CD4-positive, alpha-beta T cell treated with Interleukin-12 subunit alpha and Interleukin-12 subunit beta, for 1 hour (primary cell): Measurements from ENCODE around the gene ATG10.
"Not testable (repeated sequence)": the region's sequence is repeated elsewhere in the genome, so short reads cannot be mapped to it uniquely, and the experiment has no call there.

Experiments
- DNase-seq: peaks from one replicate; pipeline ENCODE4 v3.0.0-alpha.2; 2020

Gene ATG10

DNA sequence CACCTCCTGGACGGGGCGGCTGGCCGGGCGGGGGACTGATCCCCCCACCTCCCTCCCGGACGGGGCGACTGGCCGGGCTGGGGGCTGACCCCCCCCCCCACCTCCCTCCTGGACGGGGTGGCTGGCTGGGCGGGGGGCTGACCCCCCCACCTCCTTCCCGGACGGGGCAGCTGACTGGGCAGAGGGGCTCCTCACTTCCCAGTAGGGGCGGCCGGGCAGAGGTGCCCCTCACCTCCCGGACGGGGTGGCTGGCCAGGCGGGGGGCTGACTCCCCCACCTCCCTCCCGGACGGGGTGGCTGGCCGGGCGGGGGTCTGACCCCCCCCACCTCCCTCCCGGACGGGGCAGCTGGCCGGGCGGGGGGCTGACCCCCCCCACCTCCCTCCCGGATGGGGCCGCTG is 11.3 kb downstream of the ATG10 start:
- DNase-seq = not testable (repeated sequence)

DNA sequence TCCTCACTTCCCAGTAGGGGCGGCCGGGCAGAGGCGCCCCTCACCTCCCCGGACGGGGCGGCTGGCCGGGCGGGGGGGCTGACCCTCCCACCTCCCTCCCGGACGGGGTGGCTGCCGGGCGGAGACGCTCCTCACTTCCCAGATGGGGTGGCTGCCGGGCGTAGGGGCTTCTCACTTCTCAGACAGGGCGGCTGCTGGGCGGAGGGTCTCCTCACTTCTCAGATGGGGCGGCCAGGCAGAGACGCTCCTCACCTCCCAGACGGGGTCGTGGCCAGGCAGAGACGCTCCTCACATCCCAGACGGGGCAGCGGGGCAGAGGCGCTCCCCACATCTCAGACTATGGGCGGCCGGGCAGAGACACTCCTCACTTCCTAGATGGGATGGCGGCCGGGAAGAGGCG is 11.7 kb downstream of the ATG10 start:
- not testable (repeated sequence) for DNase-seq

DNA sequence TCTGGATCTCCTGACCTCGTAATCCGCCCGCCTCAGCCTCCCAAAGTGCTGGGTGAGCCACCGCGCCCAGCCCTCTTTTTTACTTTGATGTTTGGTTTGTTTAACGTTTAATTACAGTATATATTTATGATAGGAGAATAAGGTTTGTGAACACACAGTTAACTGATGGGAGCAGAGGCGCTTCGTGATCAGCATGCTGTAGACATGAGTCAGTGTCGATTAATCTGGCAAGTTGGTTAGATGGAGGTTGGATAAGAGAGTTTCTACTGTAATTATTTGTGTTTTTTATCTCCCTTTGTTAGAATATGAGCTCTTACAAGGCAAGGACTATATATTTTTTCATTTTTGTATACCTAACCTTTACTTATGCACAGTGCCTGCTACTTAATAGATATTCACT is 14.3 kb downstream of the ATG10 start:
- DNase-seq = no peak

DNA sequence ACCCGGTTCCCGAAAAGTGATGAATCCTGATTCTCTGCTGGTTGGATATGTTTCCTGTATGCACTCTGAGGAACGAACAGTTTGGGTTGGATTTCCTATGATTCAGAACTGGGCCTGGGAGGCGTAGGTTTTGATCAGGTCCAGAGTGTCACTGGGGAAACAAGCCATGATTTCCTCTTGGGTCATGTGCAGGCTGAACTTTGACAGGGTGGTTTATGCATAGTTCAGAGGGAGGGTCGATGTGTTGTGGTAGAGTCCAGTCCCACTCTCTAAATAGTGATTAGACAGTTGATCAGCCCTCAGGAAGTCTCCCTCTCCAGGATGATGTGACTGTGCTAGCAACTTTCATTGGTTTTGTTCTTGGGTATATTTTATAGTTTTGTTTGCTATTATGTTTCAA is 17.4 kb downstream of the ATG10 start:
- DNase-seq = no peak

DNA sequence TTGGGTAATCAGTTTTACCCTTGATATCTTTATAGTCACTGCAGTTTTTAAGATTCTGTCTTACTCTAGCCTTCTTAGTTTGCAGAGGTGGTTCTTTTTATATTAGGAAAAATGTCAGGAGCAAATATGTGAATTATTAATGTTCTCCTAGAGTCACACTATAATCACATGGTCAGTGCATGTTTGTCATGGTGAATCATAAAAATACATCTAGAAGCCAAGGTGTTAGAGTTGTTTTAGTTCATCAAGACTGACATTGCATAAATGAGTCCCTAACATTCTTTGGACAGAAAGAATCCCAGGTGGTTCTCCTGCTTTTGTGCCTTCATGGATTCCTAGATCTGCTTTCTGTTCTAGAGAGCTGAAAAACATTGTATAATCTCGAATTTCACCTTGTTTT is 22.9 kb downstream of the ATG10 start:
- no peak for DNase-seq

DNA sequence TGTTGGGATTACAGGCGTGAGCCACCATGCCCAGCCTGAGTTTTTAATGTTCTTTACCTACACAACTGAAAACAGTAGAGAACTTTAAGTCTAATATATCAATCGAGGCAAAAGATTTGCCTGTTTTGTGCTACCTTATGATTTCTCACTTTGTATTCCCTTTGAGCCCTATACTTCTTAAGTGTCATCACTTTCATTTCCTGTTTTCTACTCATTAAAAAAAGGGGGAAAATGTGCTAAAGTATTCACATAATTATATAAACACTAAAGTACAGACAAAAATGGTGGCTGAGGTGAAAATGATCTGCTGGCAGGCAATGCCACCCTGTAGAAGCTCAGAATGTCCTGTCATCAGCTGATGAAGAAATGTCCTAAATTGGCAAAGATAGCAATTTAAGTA is 23.6 kb downstream of the ATG10 start:
- DNase-seq = no peak

DNA sequence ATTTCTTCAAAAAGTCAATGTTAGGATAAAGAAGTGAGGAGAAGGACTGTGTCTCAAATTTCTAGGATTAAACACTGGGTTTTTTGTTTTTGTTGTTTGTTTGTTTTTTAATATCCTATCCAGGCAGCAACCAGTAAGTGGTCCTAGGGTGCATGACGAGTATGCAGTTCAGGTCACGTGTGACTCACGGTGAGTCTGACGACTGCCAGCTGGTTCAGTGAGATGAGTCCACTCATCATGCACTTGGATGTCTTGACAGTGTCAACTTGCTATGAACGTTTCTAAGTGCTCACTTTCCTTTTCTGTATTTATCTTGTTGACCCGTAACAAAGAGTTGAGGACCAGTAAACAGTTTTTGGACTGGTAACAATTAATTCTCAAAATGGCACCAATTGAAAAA is 32.7 kb downstream of the ATG10 start:
- DNase-seq = no peak

DNA sequence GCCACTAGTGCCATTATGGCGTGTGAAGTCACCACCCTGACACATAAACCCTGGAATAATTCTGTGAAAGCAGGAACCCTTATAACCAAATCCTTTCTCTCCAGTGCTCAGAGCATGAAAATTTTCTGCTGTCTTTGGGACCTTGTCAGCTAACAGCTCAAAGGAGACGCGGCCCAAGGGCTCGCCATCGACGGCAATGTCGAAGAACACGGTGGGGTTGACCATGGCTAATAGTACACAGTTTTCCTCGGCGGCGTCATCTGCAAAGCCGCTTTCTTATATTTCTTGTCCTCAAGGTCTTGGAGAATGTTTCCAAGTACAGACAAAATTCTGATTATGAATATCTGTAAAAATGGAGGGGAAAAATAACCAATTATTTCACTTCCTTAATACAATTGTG is 38.0 kb downstream of the ATG10 start:
- DNase-seq = not testable (repeated sequence)

DNA sequence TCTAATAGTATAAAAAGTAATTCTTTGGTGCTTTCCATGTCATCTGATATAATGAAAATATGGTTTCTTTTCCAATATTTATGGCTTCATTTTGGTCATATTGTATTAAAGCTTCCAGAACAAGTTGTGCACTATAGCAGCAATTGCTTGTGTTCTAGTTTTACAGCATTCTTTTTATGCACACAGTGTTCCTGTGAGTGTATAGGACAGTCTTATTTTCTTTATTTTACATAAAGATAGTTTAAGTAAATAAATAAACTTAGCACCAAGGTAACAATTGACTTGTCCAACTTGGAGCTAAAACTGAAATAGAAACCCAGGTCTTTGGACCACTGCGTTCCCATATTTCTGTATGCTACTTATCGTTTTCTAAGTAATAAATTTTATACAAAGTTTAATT is 38.9 kb downstream of the ATG10 start:
- no peak for DNase-seq

DNA sequence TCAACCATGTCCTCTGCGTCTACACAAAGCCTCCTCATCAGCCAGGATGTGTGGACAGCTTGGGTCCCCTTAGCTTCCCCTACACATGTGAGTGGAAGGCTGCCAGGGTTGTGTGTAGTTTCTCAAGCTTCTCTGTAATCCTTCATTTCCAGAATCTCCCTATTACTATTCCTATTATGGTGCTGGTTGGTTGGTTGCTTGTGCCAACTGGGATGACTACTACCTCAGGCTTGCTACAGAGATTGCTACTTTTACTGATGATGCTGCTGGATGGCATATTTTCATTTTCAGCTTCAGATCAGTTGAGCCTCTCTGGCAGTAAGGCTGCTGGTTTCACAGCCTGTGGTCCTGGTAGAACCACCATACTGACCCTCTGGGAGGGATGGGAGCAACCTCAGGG is 39.9 kb downstream of the ATG10 start:
- no peak for DNase-seq

DNA sequence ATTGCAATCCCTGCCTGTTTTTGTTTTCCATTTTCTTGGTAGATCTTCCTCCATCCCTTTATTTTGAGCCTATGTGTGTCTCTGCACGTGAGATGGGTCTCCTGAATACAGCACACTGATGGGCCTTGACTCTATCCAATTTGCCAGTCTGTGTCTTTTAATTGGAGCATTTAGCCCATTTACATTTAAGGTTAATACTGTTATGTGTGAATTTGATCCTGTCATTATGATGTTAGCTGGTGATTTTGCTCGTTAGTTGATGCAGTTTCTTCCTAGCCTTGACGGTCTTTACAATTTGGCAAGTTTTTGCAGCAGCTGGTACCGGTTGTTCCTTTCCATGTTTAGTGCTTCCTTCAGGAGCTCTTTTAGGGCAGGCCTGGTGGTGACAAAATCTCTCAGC is 42.8 kb downstream of the ATG10 start:
- DNase-seq = not testable (repeated sequence)

DNA sequence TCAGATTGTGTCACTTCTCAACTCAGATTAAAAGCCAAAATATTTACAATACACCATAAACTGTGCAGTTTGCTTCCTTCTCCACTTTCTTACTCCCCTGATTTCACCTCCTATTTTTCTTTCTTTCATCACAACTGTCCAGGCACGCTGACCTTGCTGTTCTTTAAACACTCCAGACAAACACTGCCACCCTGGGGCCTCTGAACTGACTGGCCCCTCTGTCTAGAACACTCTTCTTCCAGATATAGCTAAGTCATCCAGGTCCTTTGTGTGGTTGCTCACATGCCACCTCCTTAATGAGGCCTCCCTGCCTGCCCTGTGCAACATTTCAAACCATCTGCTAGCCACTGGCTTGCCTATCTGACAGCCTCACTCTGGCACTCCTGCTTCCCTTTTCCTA is 46.6 kb downstream of the ATG10 start:
- no peak for DNase-seq

DNA sequence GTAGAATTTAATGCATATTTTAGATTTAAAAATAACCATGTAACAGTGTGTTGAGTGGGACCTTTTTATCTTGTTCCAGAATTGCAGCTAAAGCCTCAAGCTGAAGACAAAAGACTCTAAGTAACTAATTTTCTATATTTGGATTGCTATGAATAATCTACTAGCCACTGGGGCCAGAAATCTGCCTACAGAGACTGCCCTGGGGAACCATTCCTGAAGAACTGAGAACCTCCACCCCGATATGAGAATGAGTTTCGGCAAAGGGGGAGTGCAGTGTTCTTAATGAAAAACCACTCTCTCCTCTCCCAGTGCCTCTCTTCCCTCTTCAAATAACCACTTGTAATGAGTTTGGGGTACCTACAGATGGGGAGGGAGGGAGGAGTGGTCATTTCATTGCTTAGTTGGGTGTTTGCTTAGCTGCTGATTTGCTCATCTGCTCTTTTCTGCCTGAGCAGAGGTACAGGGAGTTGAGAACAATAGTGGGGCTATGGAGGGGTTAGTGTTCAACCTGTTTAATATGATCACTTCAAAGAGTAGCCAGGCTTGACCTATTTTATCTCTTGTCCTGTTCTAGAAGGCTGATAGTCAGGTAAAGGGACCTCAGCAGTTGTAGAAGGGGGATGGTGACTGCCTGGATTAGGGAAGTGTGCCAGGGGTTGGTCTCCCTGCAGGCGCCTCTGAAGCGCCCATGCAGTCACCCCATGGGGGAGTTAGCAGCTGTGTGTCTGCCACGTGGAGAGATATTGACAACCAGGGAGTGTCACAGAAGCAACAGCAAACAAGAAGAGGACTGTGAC is 47.7 kb downstream of the ATG10 start:
- no peak for DNase-seq

DNA sequence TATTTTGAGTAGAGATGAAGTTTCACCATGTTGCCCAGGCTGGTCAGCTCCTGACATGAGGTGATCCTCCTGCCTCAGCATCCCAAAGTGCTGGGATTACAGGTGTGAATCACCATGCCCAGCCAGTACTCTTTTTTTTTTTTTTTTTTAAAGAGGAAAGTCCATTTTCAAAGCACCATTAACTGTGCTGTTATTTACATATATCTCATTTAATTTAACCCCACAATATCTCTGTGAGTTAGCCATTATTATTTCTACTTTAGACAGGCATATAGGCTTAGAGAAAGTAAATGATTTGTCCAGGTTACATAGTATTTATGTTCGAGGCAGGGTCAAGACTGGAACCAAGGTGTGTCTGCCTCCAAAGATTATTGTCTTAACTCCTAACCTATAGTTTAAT is 50.7 kb downstream of the ATG10 start:
- no peak for DNase-seq

DNA sequence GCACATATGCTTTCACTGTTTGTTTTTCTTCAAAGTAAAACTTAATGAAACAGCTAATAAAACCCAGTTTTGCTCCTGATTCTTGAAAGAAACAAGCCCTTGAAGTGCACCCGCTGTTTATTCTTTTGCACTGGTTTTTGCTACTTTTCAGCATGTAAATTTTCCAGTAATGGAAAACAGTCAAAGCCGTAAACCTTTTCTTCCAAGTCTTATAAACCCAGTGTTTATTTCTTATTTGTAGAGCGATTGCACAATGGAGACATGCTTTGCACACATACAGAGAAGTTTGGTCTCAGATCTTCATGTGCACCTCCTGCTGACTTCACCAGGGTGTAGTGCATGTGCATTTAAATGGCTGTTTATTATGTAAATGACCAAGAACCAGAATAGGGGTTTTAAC is 51.8 kb downstream of the ATG10 start:
- no peak for DNase-seq

DNA sequence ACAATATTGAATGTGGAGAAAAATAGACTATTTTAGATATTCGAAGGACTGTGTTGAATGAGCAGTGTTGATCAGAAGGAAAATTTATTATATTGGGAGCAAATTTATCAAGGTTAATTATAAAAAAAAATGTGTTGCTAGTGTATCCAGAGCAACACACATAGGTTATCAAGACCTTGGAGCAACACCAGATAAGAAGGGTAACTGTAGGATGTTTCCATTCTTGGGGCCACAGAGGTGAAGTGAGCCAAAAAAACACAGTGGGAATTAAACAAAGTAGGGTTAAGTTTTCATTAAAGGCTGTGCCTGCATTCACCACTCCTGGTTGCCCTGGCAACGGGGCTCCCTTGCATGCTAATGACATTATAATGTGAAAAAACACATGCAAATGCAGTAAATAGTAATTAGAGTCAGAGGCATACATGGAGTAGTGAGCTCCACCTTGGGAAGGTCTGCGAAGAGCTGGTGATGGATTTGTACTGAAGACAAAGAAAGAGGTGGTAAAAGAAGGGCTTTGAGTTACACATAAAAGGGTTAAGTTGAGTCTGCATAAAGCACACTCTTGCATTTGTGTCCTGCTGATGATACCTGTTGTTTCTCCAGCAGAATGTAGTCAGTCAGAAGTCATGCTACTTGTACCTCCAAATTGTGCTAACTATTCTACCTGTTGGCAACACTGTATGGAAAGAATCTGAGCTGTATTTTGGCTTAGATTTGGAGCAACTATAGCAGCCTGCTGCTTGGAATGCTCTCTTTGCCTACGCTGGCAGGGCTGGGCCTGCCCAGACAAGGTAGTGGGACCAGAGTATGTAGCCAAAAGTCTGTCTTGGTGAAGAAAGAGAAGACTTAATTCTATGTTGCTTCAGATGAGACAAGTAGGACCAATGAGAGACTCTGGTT is 59.6 kb downstream of the ATG10 start:
- DNase-seq = no peak

DNA sequence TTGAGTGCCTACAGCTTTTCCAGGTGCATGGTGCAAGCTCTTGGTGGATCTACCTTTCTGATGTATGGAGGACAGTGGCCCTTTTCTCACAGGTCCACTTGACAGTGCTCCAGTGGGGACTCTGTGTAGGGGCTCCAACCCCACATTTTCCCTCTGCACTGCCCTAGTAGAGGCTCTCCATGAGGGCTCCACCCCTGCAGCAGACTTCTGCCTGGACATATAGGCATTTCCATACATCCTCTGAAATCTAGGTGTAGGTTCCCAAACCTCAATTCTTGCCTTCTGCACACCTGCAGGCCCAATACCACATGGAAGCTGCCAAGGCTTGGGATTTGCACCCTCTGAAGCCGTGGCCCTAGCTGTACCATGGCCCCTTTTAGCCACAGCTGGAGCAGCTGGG is 71.1 kb downstream of the ATG10 start:
- not testable (repeated sequence) for DNase-seq

DNA sequence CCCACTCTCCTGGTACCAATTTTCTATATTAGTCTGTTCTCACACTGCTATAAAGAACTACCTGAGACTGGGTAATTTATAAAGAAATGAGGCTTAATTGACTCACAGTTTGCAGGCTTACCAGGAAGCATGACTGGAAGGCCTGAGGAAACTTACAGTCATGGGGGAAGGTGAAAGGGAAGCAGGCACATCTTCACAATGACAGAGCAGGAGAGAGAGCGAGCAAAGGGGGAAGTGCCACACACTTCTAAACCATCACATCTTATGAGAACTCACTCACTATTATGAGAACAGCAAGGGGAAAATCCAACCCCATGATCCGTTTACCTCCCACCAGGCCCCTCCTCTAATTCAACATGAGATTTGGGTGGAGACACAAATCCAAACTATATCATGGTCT is 72.2 kb downstream of the ATG10 start:
- no peak for DNase-seq

DNA sequence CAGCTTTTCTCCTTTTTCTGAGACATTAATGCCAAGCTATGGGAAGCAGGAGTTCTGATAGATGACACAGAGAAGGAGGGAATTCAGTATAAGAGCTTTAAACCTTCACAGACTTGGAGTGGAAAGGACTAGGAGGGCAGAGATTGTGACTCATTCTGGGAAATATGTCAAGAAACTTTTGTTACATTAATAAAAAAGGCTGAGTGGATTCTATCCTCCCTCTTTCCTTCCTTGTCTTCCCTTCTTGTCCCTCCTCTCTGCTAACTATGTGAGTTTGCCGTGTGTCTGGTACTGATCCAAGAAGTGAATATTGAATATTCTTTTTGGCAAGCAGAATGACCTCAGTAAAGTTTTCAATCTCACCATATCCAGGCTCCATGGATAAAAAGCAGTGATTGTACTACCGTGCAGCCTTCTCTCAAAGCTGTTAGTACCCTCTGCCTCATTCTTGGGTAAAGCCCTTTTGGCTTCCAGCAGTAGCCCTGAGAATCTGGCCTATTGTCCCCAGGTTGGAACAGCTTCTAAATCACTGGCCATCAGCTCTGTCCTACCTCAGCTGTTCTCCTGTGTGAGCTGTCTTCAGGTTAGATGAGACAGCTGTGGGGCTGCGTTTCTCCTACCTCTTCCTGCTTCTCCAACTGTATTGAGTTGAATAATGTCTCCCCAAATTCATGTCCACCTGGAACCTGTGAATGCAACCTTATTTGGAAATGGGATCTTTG is 73.9 kb downstream of the ATG10 start:
- DNase-seq = no peak

DNA sequence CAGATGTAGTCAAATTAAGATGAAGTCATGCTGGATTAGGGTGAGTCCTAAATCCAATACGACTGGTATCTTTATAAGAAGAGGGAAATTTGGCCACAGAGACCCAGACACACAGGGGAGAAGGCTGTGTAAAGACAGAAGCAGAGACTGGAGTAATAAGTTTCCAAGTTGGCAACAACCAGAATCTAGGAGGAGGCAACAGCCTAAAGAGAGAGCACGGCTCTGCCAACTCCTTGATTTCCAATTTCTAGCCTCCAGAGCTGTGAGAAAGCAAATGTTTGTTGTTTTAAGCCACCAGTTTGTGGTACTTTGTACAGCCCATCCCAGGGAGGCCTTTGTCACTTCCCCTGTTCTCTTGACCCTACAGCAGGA is 74.4 kb downstream of the ATG10 start:
- no peak for DNase-seq

DNA sequence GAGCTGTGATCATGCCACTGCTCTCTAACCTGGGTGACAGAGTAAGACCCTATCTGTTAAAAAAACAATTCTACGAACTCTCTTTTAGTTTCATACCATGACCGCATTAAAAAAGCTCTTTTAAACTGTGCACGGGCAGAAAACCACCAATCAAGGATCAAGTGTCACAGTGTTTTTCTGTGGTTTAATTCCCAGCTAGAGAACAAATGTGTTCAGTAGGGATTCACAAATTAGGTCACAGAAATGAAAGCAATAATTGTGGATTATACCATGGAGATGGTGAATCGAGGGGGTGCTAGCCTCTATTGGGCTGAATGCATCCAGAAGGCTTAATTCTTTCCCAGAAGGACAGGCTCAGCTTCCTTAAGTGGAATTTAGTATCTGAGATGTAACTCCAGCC is 79.1 kb downstream of the ATG10 start:
- DNase-seq = no peak

DNA sequence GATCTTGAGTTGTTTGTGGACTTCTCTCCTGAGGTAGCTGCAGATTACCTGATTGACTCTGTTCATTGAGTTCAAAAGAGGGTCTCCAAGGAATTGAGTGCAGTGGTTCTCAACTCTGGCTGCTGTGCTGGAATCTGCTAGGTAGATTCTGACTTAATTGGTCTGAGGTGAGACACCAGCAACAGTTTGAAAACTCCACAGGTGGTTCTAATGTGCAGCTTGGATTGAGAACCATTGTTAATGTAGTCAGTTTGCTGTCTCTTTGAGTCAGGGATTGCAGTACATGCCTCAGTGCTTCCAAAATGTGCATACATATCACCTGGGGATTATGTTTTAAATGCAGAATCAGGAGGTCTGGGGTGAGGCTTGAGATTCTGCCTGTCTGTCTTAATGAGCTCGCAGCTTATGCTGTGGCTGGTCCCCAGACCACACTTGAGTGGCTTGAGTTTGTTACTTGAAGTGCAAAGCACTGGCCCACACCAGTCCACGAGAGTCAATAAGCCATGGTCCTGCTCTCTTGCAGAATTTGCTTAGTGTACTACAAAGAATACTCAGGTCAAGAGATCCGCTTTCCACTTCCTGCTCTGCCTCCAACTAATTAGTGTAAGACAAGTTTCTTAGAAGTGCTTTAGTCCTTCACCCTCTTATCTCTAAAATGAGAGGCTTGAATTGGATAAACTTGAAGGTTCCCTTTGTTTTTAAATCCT is 82.3 kb downstream of the ATG10 start:
- no peak for DNase-seq

DNA sequence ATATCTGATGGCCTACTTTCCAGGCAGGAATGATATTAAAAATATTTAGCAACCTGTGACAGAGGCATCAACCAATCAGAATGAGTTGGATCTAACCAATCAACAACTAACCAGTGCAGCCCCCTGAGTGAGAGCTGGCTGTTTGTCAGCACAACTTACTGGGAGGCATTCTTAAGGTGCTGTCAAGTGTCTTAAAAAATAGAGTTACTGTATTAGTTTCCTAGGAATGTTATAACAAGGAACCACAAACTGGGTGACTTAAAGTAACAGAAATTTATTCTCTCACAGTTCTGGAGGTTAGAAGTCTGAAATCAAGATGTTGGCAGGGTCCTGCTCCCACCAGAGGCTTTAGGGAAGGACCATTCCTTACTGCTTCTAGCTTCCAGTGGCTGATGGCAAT is 85.2 kb downstream of the ATG10 start:
- DNase-seq = no peak
